GM23338 (cell line): ENCODE results near the gene YJEFN3. TPM values are rescaled to one million over a fixed set of nuclear protein-coding genes. Genes with fewer than 3 reads are reported as not detected.

Experiments used
- ATAC-seq: fragments of 200-7000 bp; cut with Tn5 transposase; 3 replicates; pipeline ENCODE4 v1.9.1; 2020
- DNase-seq: peaks from one replicate; pipeline ENCODE4 v3.0.0-alpha.2; 2015; ENCODE audit warnings: low spot score
- H2AFZ ChIP-seq: fragments of 200-600 bp; sonication (generic); 2 replicates; pipeline ENCODE4 v1.8.0; 2016; ENCODE audit warnings: antibody characterized with exemption, mild to moderate bottlenecking, moderate library complexity
- H3F3A ChIP-seq: fragments of 200-600 bp; sonication (generic); replicated peaks from 2 replicates; pipeline ENCODE4 v1.8.0; 2017; ENCODE audit warnings: antibody characterized with exemption, mixed run types, low read depth
- H3K27ac ChIP-seq: fragments of 200-600 bp; sonication (generic); 2 replicates; pipeline ENCODE4 v1.6.1; 2016; ENCODE audit warnings: low read depth
- H3K27me3 ChIP-seq: fragments of 200-600 bp; sonication (generic); 2 replicates; pipeline ENCODE4 v1.8.0; 2016; ENCODE audit warnings: mild to moderate bottlenecking, mixed run types, moderate library complexity; ENCODE audit not compliant: insufficient read depth
- H3K36me3 ChIP-seq: fragments of 200-600 bp; sonication (generic); 2 replicates; pipeline ENCODE4 v1.8.0; 2016; ENCODE audit warnings: mild to moderate bottlenecking; ENCODE audit not compliant: insufficient read depth
- H3K4me1 ChIP-seq: fragments of 200-600 bp; sonication (generic); 2 replicates; pipeline ENCODE4 v1.8.0; 2016; ENCODE audit warnings: mild to moderate bottlenecking, moderate library complexity; ENCODE audit not compliant: insufficient read depth
- H3K4me2 ChIP-seq: fragments of 200-600 bp; sonication (generic); 2 replicates; pipeline ENCODE4 v1.7.1; 2017; ENCODE audit warnings: mixed run types
- H3K4me3 ChIP-seq: fragments of 200-600 bp; sonication (generic); 2 replicates; pipeline ENCODE4 v1.6.1; 2016; ENCODE audit warnings: mixed run types
- H3K79me2 ChIP-seq: fragments of 200-600 bp; sonication (generic); replicated peaks from 2 replicates; pipeline ENCODE4 v1.8.0; 2017; ENCODE audit warnings: mild to moderate bottlenecking; ENCODE audit not compliant: insufficient read depth
- H3K9me2 ChIP-seq: fragments of 200-600 bp; sonication (generic); 2 replicates; pipeline ENCODE4 v1.8.0; 2017; ENCODE audit not compliant: insufficient read depth
- H4K20me1 ChIP-seq: fragments of 200-600 bp; sonication (generic); replicated peaks from 2 replicates; pipeline ENCODE4 v1.8.0; 2017; ENCODE audit warnings: mild to moderate bottlenecking; ENCODE audit not compliant: insufficient read depth
- H3K27ac Mint-ChIP-seq: 2 replicates; pipeline ENCODE4 v1.8.0; 2020; ENCODE audit warnings: inconsistent platforms, mild to moderate bottlenecking, moderate library complexity, mixed read lengths
- H3K27me3 Mint-ChIP-seq: 3 replicates; pipeline ENCODE4 v1.8.0; 2022; ENCODE audit warnings: low read depth, mild to moderate bottlenecking, moderate library complexity, mixed read lengths, inconsistent platforms; ENCODE audit not compliant: insufficient read depth, poor library complexity
- H3K36me3 Mint-ChIP-seq: 3 replicates; pipeline ENCODE4 v1.8.0; 2021; ENCODE audit warnings: low read depth, mild to moderate bottlenecking, inconsistent platforms, moderate library complexity, mixed read lengths
- H3K4me1 Mint-ChIP-seq: 3 replicates; pipeline ENCODE4 v1.8.0; 2020; ENCODE audit warnings: mild to moderate bottlenecking, inconsistent platforms, mixed read lengths
- H3K4me3 Mint-ChIP-seq: 3 replicates; pipeline ENCODE4 v1.8.0; 2021; ENCODE audit warnings: moderate library complexity, mild to moderate bottlenecking, inconsistent platforms, mixed read lengths
- H3K9me3 Mint-ChIP-seq: 3 replicates; pipeline ENCODE4 v1.8.0; 2020; ENCODE audit warnings: moderate library complexity, mild to moderate bottlenecking, inconsistent platforms, mixed read lengths
- CREB1 ChIP-seq: fragments of 250-450 bp; sonication (Bioruptor Pico); IDR thresholded peaks from 2 replicates; pipeline ENCODE4 v1.5.0; 2020; ENCODE audit warnings: low read depth, mild to moderate bottlenecking, moderate library complexity
- CTCF ChIP-seq, 2 experiments: fragments of 200-600 bp in 1 of 2; sonication (generic) in 1 of 2; conservative IDR thresholded peaks; 2 replicates each; pipeline versions ENCODE4 v1.5.1 to v1.6.1; 2016 to 2017; ENCODE audit warnings: antibody characterized with exemption in 2 of 2, low read depth in 2 of 2, mild to moderate bottlenecking in 2 of 2, moderate library complexity in 1 of 2
- ETS1 ChIP-seq: IDR thresholded peaks from 2 replicates; pipeline ENCODE4 v1.6.1; 2016; ENCODE audit warnings: antibody characterized with exemption
- EZH2 ChIP-seq: fragments of 200-600 bp; sonication (generic); IDR thresholded peaks from one replicate; pipeline ENCODE4 v1.8.0; 2017; ENCODE audit warnings: antibody characterized with exemption, mild to moderate bottlenecking, low read depth; ENCODE audit not compliant: unreplicated experiment
- JUNB ChIP-seq: IDR thresholded peaks from one replicate; pipeline ENCODE4 v1.6.1; 2016; ENCODE audit warnings: antibody characterized with exemption; ENCODE audit not compliant: unreplicated experiment
- STAT1 ChIP-seq: IDR thresholded peaks from one replicate; pipeline ENCODE4 v1.6.1; 2016; ENCODE audit warnings: antibody characterized with exemption; ENCODE audit not compliant: unreplicated experiment
- ZNF114 ChIP-seq: fragments of 250-450 bp; sonication (Bioruptor Pico); IDR thresholded peaks from 2 replicates; pipeline ENCODE4 v1.5.0; 2020; ENCODE audit warnings: mild to moderate bottlenecking, moderate library complexity
- ZNF331 ChIP-seq: fragments of 250-450 bp; sonication (Bioruptor Pico); IDR thresholded peaks from 2 replicates; pipeline ENCODE4 v1.5.0; 2020; ENCODE audit warnings: low read depth, mild to moderate bottlenecking, moderate library complexity
- polyA plus RNA-seq: library from polyadenylated mRNA; unstranded; fragments of >200 nt; fragmentation: Nextera tagmentation; extraction: Ambion mirVana; gene quantifications from 2 replicates; pipeline ENCODE4 v1.2.1, GENCODE V29; 2016
- total RNA-seq: library from RNA; depleted of rRNA; stranded (reverse); fragments of >200 nt; shearing (Covaris generic); gene quantifications from 2 replicates; pipeline ENCODE4 v1.2.3, GENCODE V29; 2014

The YJEFN3 gene
- total and polyA plus RNA-seq, 2 experiments from 2014 or later = 3.5 to 6.5 TPM

GRCh38 chr19:19487950-19488874 lies 40.5 kb upstream of the YJEFN3 start:
- Histone ChIP-seq H2AFZ (no peak overlapping the region), H3K4me2 (peak overlapping the region; percentile 22), H3K27me3 (no peaks in the 10 kb centered on the region), H3K4me3 (no peak overlapping the region), H3F3A (peaks cover 26% of the 10 kb centered on the region), H3K9me2 (no peaks in the 10 kb centered on the region), H3K79me2 (peaks cover 64% of the 10 kb centered on the region), H3K4me1 (peaks cover 32% of the 10 kb centered on the region), H3K27ac (peak overlapping the region; percentile 92), H3K36me3 (0 out of 2 replicates have a peak, but pooled peaks cover 3% of the 10 kb centered on the region), H4K20me1 (peaks cover 19% of the 10 kb centered on the region)
- H3K36me3 Mint-ChIP-seq = peaks cover 25% of the 10 kb centered on the region
- H3K27me3 Mint-ChIP-seq = peaks cover 25% of the 10 kb centered on the region
- H3K9me3 Mint-ChIP-seq = no peaks in the 10 kb centered on the region
- H3K27ac Mint-ChIP-seq = peak overlapping the region; percentile 99
- ATAC-seq (no peak), DNase-seq (peak; percentile 45)
- peak overlapping the region; percentile 24; the same call in 1 of the 3 replicates for H3K4me3 Mint-ChIP-seq
- TF ChIP-seq EZH2 (no peak), JUNB (no peak), CREB1 (CRISPR knock-in tag) (no peak), ZNF114 (CRISPR knock-in tag) (no peak), ZNF331 (CRISPR knock-in tag) (no peak), CTCF (conservative IDR thresholded peaks at IDR 0.05; ENCODE audit: low read depth in 2 of 2) (no peak), STAT1 (no peak)
- peaks cover 59% of the 10 kb centered on the region for H3K4me1 Mint-ChIP-seq

- Histone ChIP-seq H4K20me1 (peaks cover 15% of the 10 kb centered on the region), H3K4me3 (no peak overlapping the region), H3K4me2 (peak overlapping the region; percentile 22), H3K79me2 (peaks cover 58% of the 10 kb centered on the region), H3K9me2 (no peaks in the 10 kb centered on the region), H2AFZ (no peak overlapping the region), H3K27ac (peak overlapping the region; percentile 92), H3K27me3 (no peaks in the 10 kb centered on the region), H3K4me1 (peaks cover 32% of the 10 kb centered on the region), H3K36me3 (peaks cover 3% of the 10 kb centered on the region; the same call in 1 of the 2 replicates), H3F3A (peaks cover 26% of the 10 kb centered on the region)
- Mint-ChIP-seq H3K36me3 (peaks cover 28% of the 10 kb centered on the region), H3K27ac (peak overlapping the region; percentile 99), H3K27me3 (peaks cover 24% of the 10 kb centered on the region), H3K4me3 (peak overlapping the region; percentile 59), H3K4me1 (peaks cover 58% of the 10 kb centered on the region), H3K9me3 (no peaks in the 10 kb centered on the region)
- ATAC-seq = peak; percentile 69
- DNase-seq = peak; percentile 99
- TF ChIP-seq ETS1 (0 out of 2 replicates have a peak, but pooled peaks have one; percentile 22), JUNB (no peak)
Measured at GRCh38 chr19:19488875-19489690, 39.6 kb upstream of the YJEFN3 start.
